Ascending aorta (tissue), 2 donors: Measurements from ENCODE around the gene GRIK1. TPM values are rescaled to one million over a fixed set of nuclear protein-coding genes. Genes with fewer than 3 reads are reported as not detected.

Experiments
- DNase-seq, 2 donors: peaks; one replicate each; pipeline ENCODE4 v3.0.0-alpha.2; 2019; ENCODE audit warnings: low spot score in 2 of 2
- H3K27ac ChIP-seq, 2 donors: fragments of 200-600 bp; sonication (generic); one replicate each; pipeline ENCODE4 v1.5.1; 2016 to 2017; ENCODE audit warnings: mild to moderate bottlenecking in 1 of 2
- H3K27me3 ChIP-seq: fragments of 200-600 bp; sonication (generic); one replicate; pipeline ENCODE4 v1.5.1; 2017
- H3K36me3 ChIP-seq, 2 donors: fragments of 200-600 bp; sonication (generic); one replicate each; pipeline ENCODE4 v1.5.1; 2016
- H3K4me1 ChIP-seq, 2 donors: fragments of 200-600 bp; sonication (generic); one replicate each; pipeline ENCODE4 v1.5.1; 2016 to 2017; ENCODE audit warnings: mild to moderate bottlenecking in 1 of 2
- H3K4me3 ChIP-seq, 2 donors: fragments of 200-600 bp; sonication (generic); one replicate each; pipeline ENCODE4 v1.5.1; 2016 to 2017; ENCODE audit warnings: mild to moderate bottlenecking in 1 of 2
- H3K9me3 ChIP-seq, 2 donors: fragments of 200-600 bp; sonication (generic); one replicate each; pipeline ENCODE4 v1.5.1; 2016
- intact Hi-C: fragments of 100-400 bp; cut with DNase I; formaldehyde crosslinking; loops from one replicate; pipeline ENCODE4 v1.15.1; 2023
- total RNA-seq: library from RNA; depleted of rRNA; stranded (reverse); fragments of >200 nt; gene quantifications from one replicate; pipeline ENCODE4 v1.1.0, GENCODE V29; 2016
- TF ChIP-seq, protein P1 (sequence below), 3 experiments: fragments of 200-600 bp in 2 of 3; fragments of 450-650 bp in 1 of 3; sonication (generic) in 2 of 3; IDR thresholded peaks; one replicate each; pipeline ENCODE4 v1.5.1; 2016 to 2019; ENCODE audit warnings: antibody characterized with exemption in 3 of 3, mild to moderate bottlenecking in 1 of 3, moderate library complexity in 1 of 3

Gene GRIK1
- total RNA-seq, 1 donor from 2014 or later = not detected

DNA sequence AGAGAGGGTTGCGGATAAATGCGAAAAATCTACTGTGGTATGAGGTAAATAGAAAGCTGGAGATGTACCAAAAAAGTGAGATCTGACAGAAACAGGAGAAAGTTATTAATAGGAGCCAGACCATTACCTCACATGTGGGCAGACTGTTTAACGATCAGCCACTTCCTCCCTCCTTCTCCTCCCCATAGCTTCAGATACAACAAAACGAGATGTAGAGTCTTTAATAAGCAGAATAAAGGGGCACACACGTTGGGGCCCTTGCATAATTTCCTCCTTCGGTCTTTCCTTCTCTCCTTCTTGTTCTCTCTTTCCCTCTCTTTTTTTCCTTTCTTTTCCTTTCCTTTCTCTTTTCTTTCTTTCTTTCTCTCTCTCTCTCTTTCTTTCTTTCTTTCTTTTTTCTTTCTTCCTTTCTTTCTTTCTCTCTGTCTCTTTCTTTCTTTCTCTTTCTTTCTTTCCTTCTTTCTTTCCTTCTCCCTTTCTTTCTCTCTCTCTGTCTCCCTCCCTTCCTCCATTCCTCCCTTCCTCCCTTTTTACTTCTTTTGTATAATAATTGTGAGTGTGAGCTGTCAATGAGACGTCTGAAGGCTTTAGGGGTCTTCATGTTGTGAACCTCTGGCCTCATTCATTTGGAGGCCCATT lies 242.1 kb downstream of the GRIK1 start:
- Histone ChIP-seq H3K27ac (no peak overlapping the region), H3K27me3 (no peaks in the 10 kb centered on the region), H3K9me3 (peaks cover 0 to 3% of the 10 kb centered on the region in 2 donors), H3K36me3 (no peaks in the 10 kb centered on the region), H3K4me1 (no peaks in the 10 kb centered on the region), H3K4me3 (no peak overlapping the region)
- intact Hi-C loops = no loop called here
- DNase-seq = no peak
- TF ChIP-seq, protein P1, sequence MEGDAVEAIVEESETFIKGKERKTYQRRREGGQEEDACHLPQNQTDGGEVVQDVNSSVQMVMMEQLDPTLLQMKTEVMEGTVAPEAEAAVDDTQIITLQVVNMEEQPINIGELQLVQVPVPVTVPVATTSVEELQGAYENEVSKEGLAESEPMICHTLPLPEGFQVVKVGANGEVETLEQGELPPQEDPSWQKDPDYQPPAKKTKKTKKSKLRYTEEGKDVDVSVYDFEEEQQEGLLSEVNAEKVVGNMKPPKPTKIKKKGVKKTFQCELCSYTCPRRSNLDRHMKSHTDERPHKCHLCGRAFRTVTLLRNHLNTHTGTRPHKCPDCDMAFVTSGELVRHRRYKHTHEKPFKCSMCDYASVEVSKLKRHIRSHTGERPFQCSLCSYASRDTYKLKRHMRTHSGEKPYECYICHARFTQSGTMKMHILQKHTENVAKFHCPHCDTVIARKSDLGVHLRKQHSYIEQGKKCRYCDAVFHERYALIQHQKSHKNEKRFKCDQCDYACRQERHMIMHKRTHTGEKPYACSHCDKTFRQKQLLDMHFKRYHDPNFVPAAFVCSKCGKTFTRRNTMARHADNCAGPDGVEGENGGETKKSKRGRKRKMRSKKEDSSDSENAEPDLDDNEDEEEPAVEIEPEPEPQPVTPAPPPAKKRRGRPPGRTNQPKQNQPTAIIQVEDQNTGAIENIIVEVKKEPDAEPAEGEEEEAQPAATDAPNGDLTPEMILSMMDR (IDR thresholded peaks at IDR 0.05) = no peak

DNA sequence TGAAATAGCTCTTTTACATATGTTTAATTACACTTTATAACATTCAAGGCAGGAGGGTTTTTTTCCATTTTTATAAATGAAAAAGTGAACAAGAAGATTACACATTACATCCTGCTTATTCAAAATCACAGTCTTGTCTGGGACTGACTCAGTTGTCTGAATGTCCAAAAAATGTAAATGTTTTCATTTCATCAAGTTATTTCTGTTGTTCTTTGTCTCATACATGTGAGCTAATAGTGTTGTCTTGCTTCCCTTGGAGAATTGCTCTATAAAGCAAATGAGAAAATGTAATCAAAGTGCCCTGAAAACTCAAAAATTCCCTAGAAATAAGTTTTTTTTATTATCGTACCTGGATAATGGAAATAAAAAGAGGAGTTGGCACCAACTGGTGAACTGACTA lies 242.9 kb downstream of the GRIK1 start:
- H3K27ac ChIP-seq = no peak overlapping the region
- intact Hi-C loops = no loop called here
- no peaks in the 10 kb centered on the region for H3K36me3 ChIP-seq
- TF ChIP-seq, protein P1 (IDR thresholded peaks at IDR 0.05) = no peak
- peaks cover 0 to 3% of the 10 kb centered on the region in 2 donors for H3K9me3 ChIP-seq
- no peak overlapping the region for H3K4me3 ChIP-seq
- H3K27me3 ChIP-seq = no peaks in the 10 kb centered on the region
- no peaks in the 10 kb centered on the region for H3K4me1 ChIP-seq
- DNase-seq = no peak

- Histone ChIP-seq H3K36me3 (no peaks in the 10 kb centered on the region), H3K4me3 (no peak overlapping the region), H3K27ac (no peak overlapping the region), H3K27me3 (no peaks in the 10 kb centered on the region), H3K4me1 (no peaks in the 10 kb centered on the region), H3K9me3 (no peaks in the 10 kb centered on the region)
- TF ChIP-seq, protein P1 (IDR thresholded peaks at IDR 0.05) = no peak
- DNase-seq = no peak
- intact Hi-C loops = no loop called here
These were observed 247.9 kb downstream of the GRIK1 start for GRCh38 chr21:29691616-29692491.

- Histone ChIP-seq H3K4me3 (no peak overlapping the region), H3K9me3 (no peaks in the 10 kb centered on the region), H3K36me3 (no peaks in the 10 kb centered on the region), H3K4me1 (no peaks in the 10 kb centered on the region), H3K27me3 (no peaks in the 10 kb centered on the region), H3K27ac (no peak overlapping the region)
- intact Hi-C loops = no loop called here
- TF ChIP-seq, protein P1 (IDR thresholded peaks at IDR 0.05) = no peak
- DNase-seq = no peak
These were observed 250.0 kb downstream of the GRIK1 start for GRCh38 chr21:29689753-29690152.

DNA sequence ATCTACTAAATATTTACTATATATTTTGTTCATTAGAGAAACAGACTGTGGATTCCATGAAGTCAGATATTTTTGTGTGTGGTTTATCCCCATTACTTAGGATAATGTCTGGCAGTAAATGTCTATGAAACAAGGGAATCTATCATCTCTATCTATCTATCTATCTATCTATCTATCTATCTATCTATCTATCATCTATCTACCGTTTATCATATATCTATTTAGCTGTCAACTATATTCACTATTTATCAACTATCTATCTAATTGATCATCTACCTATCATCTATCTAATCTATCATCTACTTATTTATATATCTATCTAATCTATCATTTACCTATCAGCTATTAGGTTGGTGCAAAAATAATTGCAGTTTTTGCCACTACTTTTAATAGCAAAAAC lies 255.7 kb downstream of the GRIK1 start:
- TF ChIP-seq, protein P1 (IDR thresholded peaks at IDR 0.05) = no peak
- no peaks in the 10 kb centered on the region for H3K9me3 ChIP-seq
- no peaks in the 10 kb centered on the region for H3K4me1 ChIP-seq
- no peaks in the 10 kb centered on the region for H3K36me3 ChIP-seq
- intact Hi-C loops = no loop called here
- no peak overlapping the region for H3K4me3 ChIP-seq
- no peaks in the 10 kb centered on the region for H3K27me3 ChIP-seq
- H3K27ac ChIP-seq = no peak overlapping the region
- no peak for DNase-seq
